Fibroblast of lung (primary cell): ENCODE results near the gene ELFN1. TPM values are rescaled to one million over a fixed set of nuclear protein-coding genes. Genes with fewer than 3 reads are reported as not detected.

Experiments used
- DNase-seq, 2 donors: peaks; one replicate each; pipeline versions ENCODE4 v3.0.0 to v3.0.0-alpha.2; 2010; ENCODE audit warnings: low read depth in 2 of 2
- H2AFZ ChIP-seq: 2 replicates; pipeline ENCODE4 v1.5.1; 2012; ENCODE audit warnings: low read length, control low read depth, inconsistent platforms
- H3K27ac ChIP-seq: 2 replicates; pipeline ENCODE4 v1.5.1; 2011; ENCODE audit warnings: low read length, control low read depth; ENCODE audit not compliant: insufficient read depth
- H3K27me3 ChIP-seq: 2 replicates; pipeline ENCODE4 v1.5.1; 2011; ENCODE audit warnings: mild to moderate bottlenecking, low read length; ENCODE audit not compliant: control insufficient read depth, insufficient read depth
- H3K36me3 ChIP-seq: 2 replicates; pipeline ENCODE4 v1.5.1; 2011; ENCODE audit warnings: low read length; ENCODE audit not compliant: control insufficient read depth, insufficient read depth
- H3K4me1 ChIP-seq: 2 replicates; pipeline ENCODE4 v1.5.1; 2011; ENCODE audit warnings: low read length; ENCODE audit not compliant: control insufficient read depth, insufficient read depth; ENCODE audit errors: extremely low read depth
- H3K4me2 ChIP-seq: 2 replicates; pipeline ENCODE4 v1.5.1; 2011; ENCODE audit warnings: low read length, control low read depth; ENCODE audit not compliant: insufficient read depth; ENCODE audit errors: extremely low read depth
- H3K4me3 ChIP-seq, 4 experiments: fragments of 200-600 bp in 1 of 4; sonication (generic) in 1 of 4; replicated peaks in 1 of 4; 2 replicates each; pipeline ENCODE4 v1.5.1; 2011 to 2016; ENCODE audit warnings: low read length in 4 of 4, low read depth in 3 of 4, mild to moderate bottlenecking in 3 of 4, control low read depth in 2 of 4, inconsistent platforms in 1 of 4, mixed read lengths in 1 of 4; ENCODE audit not compliant: insufficient read depth in 1 of 4; ENCODE audit errors: control extremely low read depth in 1 of 4
- H3K79me2 ChIP-seq: 2 replicates; pipeline ENCODE4 v1.5.1; 2012; ENCODE audit warnings: mild to moderate bottlenecking, low read length, inconsistent platforms; ENCODE audit not compliant: control insufficient read depth, insufficient read depth
- H3K9ac ChIP-seq: 2 replicates; pipeline ENCODE4 v1.5.1; 2011; ENCODE audit warnings: mild to moderate bottlenecking, low read length, control low read depth; ENCODE audit not compliant: insufficient read depth
- H3K9me3 ChIP-seq: 2 replicates; pipeline ENCODE4 v1.5.1; 2012; ENCODE audit warnings: low read depth, low read length; ENCODE audit not compliant: control insufficient read depth, insufficient read depth
- H4K20me1 ChIP-seq: 2 replicates; pipeline ENCODE4 v1.5.1; 2011; ENCODE audit warnings: low read length; ENCODE audit not compliant: control insufficient read depth, insufficient read depth; ENCODE audit errors: extremely low read depth
- CTCF ChIP-seq, 2 donors: IDR thresholded peaks in 1 of 2; conservative IDR thresholded peaks in 1 of 2; 1 replicate in 1 of 2; 2 replicates in 1 of 2; pipeline ENCODE4 v1.5.1; 2011 to 2012; ENCODE audit warnings: low read length in 2 of 2, control low read depth in 1 of 2, inconsistent platforms in 1 of 2, low read depth in 1 of 2, mild to moderate bottlenecking in 1 of 2
- EZH2 ChIP-seq: IDR thresholded peaks from 2 replicates; pipeline ENCODE4 v1.5.1; 2012; ENCODE audit warnings: low read length, control low read depth, mild to moderate bottlenecking; ENCODE audit errors: missing control alignments
- polyA plus RNA-seq, 2 donors: library from polyadenylated mRNA; depleted of rRNA in 1 of 2; stranded (reverse) in 1 of 2; unstranded in 1 of 2; fragments of >200 nt; gene quantifications; 2 replicates each; pipeline ENCODE4 v1.2.1, GENCODE V29; 2011 to 2012; ENCODE audit warnings: missing spikeins in 1 of 2
- total RNA-seq: library from RNA; depleted of rRNA; stranded (reverse); fragments of >200 nt; gene quantifications from 2 replicates; pipeline ENCODE4 v1.2.1, GENCODE V29; 2014

Gene ELFN1
- total and polyA plus RNA-seq, 2 donors (not counting 1 experiment from before 2014, with no cell fraction given): 0.16 to 0.33 TPM

- H3K27me3 ChIP-seq: peaks cover 16% of the 10 kb centered on the region
- no peaks in the 10 kb centered on the region for H3K4me1 ChIP-seq
- DNase-seq: no peak
- no peaks in the 10 kb centered on the region for H3K79me2 ChIP-seq
- H3K36me3 ChIP-seq: no peaks in the 10 kb centered on the region
- H3K4me2 ChIP-seq: no peak overlapping the region
- no peaks in the 10 kb centered on the region for H4K20me1 ChIP-seq
- TF ChIP-seq EZH2 (no peak), CTCF (conservative IDR thresholded peaks at IDR 0.05 in 1 of 2, IDR thresholded peaks at IDR 0.05 in 1 of 2; ENCODE audit: low read depth in 1 of 2, low read length in 2 of 2) (no peak)
- no peak overlapping the region for H3K27ac ChIP-seq
- H2AFZ ChIP-seq: no peak overlapping the region
- H3K9me3 ChIP-seq: no peaks in the 10 kb centered on the region
- no peak overlapping the region for H3K4me3 ChIP-seq
- H3K9ac ChIP-seq: no peak overlapping the region
Measured at GRCh38 chr7:1646391-1646790, 23.7 kb upstream of the ELFN1 start.

DNA sequence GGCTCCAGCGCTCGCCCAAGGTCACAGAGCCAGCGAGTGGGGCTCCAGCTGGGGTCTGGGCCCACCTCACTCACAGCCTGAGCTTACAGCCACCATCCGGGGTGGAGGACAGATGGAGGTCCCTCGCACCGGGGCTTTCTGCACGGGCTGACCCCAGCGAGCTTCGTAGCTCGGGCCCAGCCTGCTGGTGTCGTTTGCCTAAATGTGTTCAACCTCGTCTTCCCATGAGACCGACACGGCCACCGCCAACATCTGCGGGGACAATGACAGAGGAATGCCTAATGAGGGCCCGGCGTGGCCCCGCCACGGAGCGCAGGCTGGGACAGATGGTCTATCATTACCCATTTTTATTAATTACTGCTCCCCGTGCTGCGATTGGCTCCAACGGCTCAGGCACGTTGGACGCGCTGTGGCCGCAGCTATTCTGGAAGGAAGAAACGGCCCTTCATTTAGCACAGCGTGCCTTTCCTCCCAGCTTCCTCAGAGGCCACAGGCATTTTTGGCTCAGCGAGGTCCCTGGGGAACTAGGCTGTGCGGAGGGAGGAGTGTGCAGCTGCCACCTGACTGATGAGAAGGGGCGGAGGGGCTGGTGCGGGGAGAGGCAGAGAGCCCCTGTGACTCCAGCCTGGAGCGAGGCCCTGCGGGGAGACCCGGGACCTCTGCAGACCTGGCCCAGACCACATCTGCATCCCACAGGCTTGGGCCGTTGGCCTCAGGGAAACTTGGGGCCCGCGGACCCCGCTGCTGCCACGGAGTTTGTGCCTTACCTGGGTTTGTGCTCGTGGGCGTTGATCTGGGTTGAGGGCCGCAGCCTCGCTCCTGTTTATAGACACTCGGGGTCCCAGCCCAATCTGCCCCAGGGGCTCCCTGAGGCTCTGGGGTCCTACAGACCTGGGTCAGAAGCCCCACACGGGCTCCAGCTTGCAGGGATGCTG, 22.9 kb upstream of the ELFN1 start:
- Histone ChIP-seq H4K20me1 (no peaks in the 10 kb centered on the region), H3K79me2 (no peaks in the 10 kb centered on the region), H3K36me3 (no peaks in the 10 kb centered on the region), H3K27ac (no peak overlapping the region), H3K4me1 (no peaks in the 10 kb centered on the region), H3K4me3 (no peak overlapping the region), H3K4me2 (no peak overlapping the region), H3K9ac (no peak overlapping the region), H3K9me3 (no peaks in the 10 kb centered on the region), H3K27me3 (peaks cover 16% of the 10 kb centered on the region), H2AFZ (no peak overlapping the region)
- no peak for TF ChIP-seq CTCF (conservative IDR thresholded peaks at IDR 0.05 in 1 of 2, IDR thresholded peaks at IDR 0.05 in 1 of 2; ENCODE audit: low read depth in 1 of 2, low read length in 2 of 2)
- no peak for TF ChIP-seq EZH2
- DNase-seq: peak; percentile 22 to 32

GRCh38 chr7:1647961-1648672, 22.0 kb upstream of the ELFN1 start:
- H3K4me3 ChIP-seq: no peak overlapping the region
- no peaks in the 10 kb centered on the region for H3K79me2 ChIP-seq
- TF ChIP-seq EZH2: no peak
- H2AFZ ChIP-seq: no peak overlapping the region
- H3K4me1 ChIP-seq: no peaks in the 10 kb centered on the region
- no peak overlapping the region for H3K9ac ChIP-seq
- no peaks in the 10 kb centered on the region for H3K9me3 ChIP-seq
- no peak overlapping the region for H3K4me2 ChIP-seq
- no peak overlapping the region for H3K27ac ChIP-seq
- DNase-seq: no peak
- no peaks in the 10 kb centered on the region for H3K36me3 ChIP-seq
- H4K20me1 ChIP-seq: no peaks in the 10 kb centered on the region
- peaks cover 16% of the 10 kb centered on the region for H3K27me3 ChIP-seq
